K562 (cell line): ENCODE results near the gene PTBP2. TPM values are rescaled to one million over a fixed set of nuclear protein-coding genes. Genes with fewer than 3 reads are reported as not detected.

Experiments
- BCOR ChIP-seq: fragments of 450-650 bp; IDR thresholded peaks from 2 replicates; pipeline ENCODE4 v1.6.1; 2016
- BDP1 ChIP-seq: IDR thresholded peaks from 3 replicates; pipeline ENCODE4 v1.6.1; 2011; ENCODE audit not compliant: insufficient read length, insufficient read depth
- C11orf30 ChIP-seq: fragments of 450-650 bp; IDR thresholded peaks from 2 replicates; pipeline ENCODE4 v1.6.1; 2016; ENCODE audit warnings: low read depth, mild to moderate bottlenecking
- CBFA2T2 ChIP-seq: fragments of 450-650 bp; conservative IDR thresholded peaks from 2 replicates; pipeline ENCODE4 v1.6.1; 2017; ENCODE audit warnings: mild to moderate bottlenecking
- ELF4 ChIP-seq: fragments of 450-650 bp; formaldehyde crosslinking; IDR thresholded peaks from 2 replicates; pipeline ENCODE4 v1.4.0; 2022; ENCODE audit warnings: missing genetic modification characterization
- EWSR1 ChIP-seq: fragments of 450-650 bp; IDR thresholded peaks from 2 replicates; pipeline ENCODE4 v1.6.1; 2018; ENCODE audit warnings: borderline replicate concordance, mild to moderate bottlenecking, low read depth, moderate library complexity; ENCODE audit not compliant: partially characterized antibody
- FIP1L1 ChIP-seq: fragments of 200-400 bp; formaldehyde crosslinking; IDR thresholded peaks from 2 replicates; pipeline ENCODE4 v1.6.1; 2018; ENCODE audit warnings: mild to moderate bottlenecking, low read depth, low read length; ENCODE audit not compliant: poor library complexity, severe bottlenecking
- FOXJ2 ChIP-seq: fragments of 200-800 bp; sonication (Bioruptor generic); IDR thresholded peaks from 2 replicates; pipeline ENCODE4 v1.6.1; 2016; ENCODE audit warnings: missing genetic modification characterization, missing compliant biosample characterization
- IFI16 ChIP-seq: fragments of 250-450 bp; sonication (Bioruptor Pico); IDR thresholded peaks from 2 replicates; pipeline ENCODE4 v2.1.2; 2022; ENCODE audit warnings: mild to moderate bottlenecking, inconsistent platforms
- KDM1A ChIP-seq, 2 experiments: fragments of 450-650 bp; IDR thresholded peaks; 2 replicates each; pipeline ENCODE4 v1.6.1; 2016; ENCODE audit warnings: mild to moderate bottlenecking in 2 of 2
- MEIS2 ChIP-seq: fragments of 450-650 bp; IDR thresholded peaks from 2 replicates; pipeline ENCODE4 v1.6.1; 2014; ENCODE audit warnings: mild to moderate bottlenecking; ENCODE audit not compliant: partially characterized antibody
- NFIC ChIP-seq: fragments of 450-650 bp; IDR thresholded peaks from 2 replicates; pipeline ENCODE4 v1.6.1; 2017; ENCODE audit warnings: mild to moderate bottlenecking, inconsistent platforms
- OTX1 ChIP-seq: fragments of 450-650 bp; formaldehyde crosslinking; IDR thresholded peaks from 2 replicates; pipeline ENCODE4 v1.4.0; 2022; ENCODE audit warnings: mild to moderate bottlenecking
- PHB2 ChIP-seq: fragments of 450-650 bp; IDR thresholded peaks from 2 replicates; pipeline ENCODE4 v1.6.1; 2017; ENCODE audit warnings: low read depth
- TEAD4 ChIP-seq, 2 experiments: sonication (generic) in 1 of 2; formaldehyde crosslinking in 1 of 2; IDR thresholded peaks; 2 replicates each; pipeline versions ENCODE4 v1.6.1 to v1.8.0; 2012 to 2022; ENCODE audit warnings: borderline replicate concordance in 1 of 2, inconsistent platforms in 1 of 2, low read length in 1 of 2, mild to moderate bottlenecking in 1 of 2, missing genetic modification reagents in 1 of 2
- ZNF165 ChIP-seq: fragments of 250-450 bp; sonication (Bioruptor Pico); IDR thresholded peaks from 2 replicates; pipeline ENCODE4 v1.4.0; 2020; ENCODE audit warnings: borderline replicate concordance
- ZNF212 ChIP-seq: fragments of 450-650 bp; formaldehyde crosslinking; IDR thresholded peaks from 2 replicates; pipeline ENCODE4 v1.4.0; 2020; ENCODE audit warnings: mild to moderate bottlenecking
- ZNF79 ChIP-seq: fragments of 250-450 bp; sonication (Bioruptor Pico); IDR thresholded peaks from 2 replicates; pipeline ENCODE4 v1.4.0; 2020; ENCODE audit warnings: low read depth, mild to moderate bottlenecking, moderate library complexity
- polyA plus RNA-seq, 8 experiments: library from polyadenylated mRNA; depleted of rRNA in 4 of 8; stranded (reverse) in 5 of 8; unstranded in 3 of 8; fragments of >200 nt; fragmentation: Nextera tagmentation in 2 of 8; fragmentation: Illumina TruSeq in 1 of 8; extraction: Ambion mirVana in 2 of 8; extraction: Trizol in 1 of 8; gene quantifications; 2 replicates each; pipeline versions ENCODE4 v1.2.1 to v1.2.3, GENCODE V29; 2011 to 2014; ENCODE audit warnings: inconsistent platforms in 1 of 8, missing spikeins in 1 of 8
- total RNA-seq, 7 experiments: library from RNA; depleted of rRNA in 6 of 7; stranded (reverse); fragments of >200 nt in 6 of 7; fragmentation: Illumina TruSeq in 2 of 7; extraction: Trizol in 2 of 7; gene quantifications; 2 replicates each; pipeline versions ENCODE4 v1.2.1 to v1.2.3, GENCODE V29; 2011 to 2021; ENCODE audit warnings: low replicate concordance in 1 of 7
- TF ChIP-seq, protein P1 (sequence below), 3 experiments: fragments of 200-800 bp in 1 of 3; sonication (Bioruptor generic) in 1 of 3; sonication (generic) in 1 of 3; formaldehyde crosslinking in 1 of 3; IDR thresholded peaks; 2 replicates each; pipeline versions ENCODE4 v1.6.1 to v1.8.0; 2016 to 2022; ENCODE audit warnings: mild to moderate bottlenecking in 2 of 3, missing compliant biosample characterization in 2 of 3, missing genetic modification characterization in 2 of 3, missing genetic modification reagents in 1 of 3
- TF ChIP-seq, protein P2 (sequence below), 2 experiments: fragments of 450-650 bp; IDR thresholded peaks; 2 replicates each; pipeline ENCODE4 v1.6.1; 2016; ENCODE audit warnings: mild to moderate bottlenecking in 2 of 2, borderline replicate concordance in 1 of 2, low read depth in 1 of 2, moderate library complexity in 1 of 2

PTBP2 gene
- total and polyA plus RNA-seq, 9 of the 15 experiments (the other 6 are each of a cell fraction or from before 2014, with no cell fraction given), result 9.8 to 30.6 (median 19.0) TPM

DNA sequence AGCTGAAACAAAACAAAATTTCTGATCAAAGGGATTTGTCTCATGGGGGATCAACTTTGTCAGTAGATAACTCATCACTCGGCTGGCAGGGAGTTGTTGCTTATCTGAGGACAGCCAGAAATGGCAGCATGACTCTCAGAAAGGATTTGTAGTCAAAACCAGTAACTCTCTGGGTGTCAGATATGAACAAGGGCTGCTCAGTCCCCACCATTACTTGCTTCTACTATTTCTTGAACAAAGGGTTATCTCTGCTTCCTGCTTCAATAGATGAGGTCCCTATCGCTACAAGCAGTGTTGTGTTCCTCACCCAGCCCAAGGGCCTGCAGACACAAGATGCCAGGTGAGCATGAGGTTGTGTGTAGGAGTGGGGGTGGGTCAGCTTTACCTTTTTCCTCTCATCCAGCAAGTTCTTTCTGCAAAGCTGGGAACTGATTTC, 116.2 kb downstream of the PTBP2 start (continued):
- TF ChIP-seq BDP1 (no peak), PHB2 (no peak), EWSR1 (no peak), KDM1A (IDR thresholded peaks at IDR 0.05) (peak; percentile 26 to 52; a peak in 1 of 4 replicates), FIP1L1 (no peak), NFIC (no peak), OTX1 (no peak), ELF4 (CRISPR knock-in tag) (no peak), TEAD4 (IDR thresholded peaks at IDR 0.05; ENCODE audit: low read length) (peak; percentile 61), TEAD4 (CRISPR knock-in tag; IDR thresholded peaks at IDR 0.05; ENCODE audit: borderline replicate concordance) (no peak), ZNF165 (CRISPR knock-in tag) (no peak), FOXJ2 (tag) (no peak), BCOR (no peak), ZNF79 (CRISPR knock-in tag) (no peak), CBFA2T2 (peak; percentile 61), IFI16 (CRISPR knock-in tag) (no peak), C11orf30 (no peak), MEIS2 (peak; percentile 48), ZNF212 (CRISPR knock-in tag) (no peak)
- TF ChIP-seq, protein P1, sequence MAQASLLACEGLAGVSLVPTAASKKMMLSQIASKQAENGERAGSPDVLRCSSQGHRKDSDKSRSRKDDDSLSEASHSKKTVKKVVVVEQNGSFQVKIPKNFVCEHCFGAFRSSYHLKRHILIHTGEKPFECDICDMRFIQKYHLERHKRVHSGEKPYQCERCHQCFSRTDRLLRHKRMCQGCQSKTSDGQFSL (CRISPR knock-in tag; IDR thresholded peaks at IDR 0.05), result no peak
- TF ChIP-seq, protein P1 (tag; IDR thresholded peaks at IDR 0.05), result no peak
- TF ChIP-seq, protein P2, sequence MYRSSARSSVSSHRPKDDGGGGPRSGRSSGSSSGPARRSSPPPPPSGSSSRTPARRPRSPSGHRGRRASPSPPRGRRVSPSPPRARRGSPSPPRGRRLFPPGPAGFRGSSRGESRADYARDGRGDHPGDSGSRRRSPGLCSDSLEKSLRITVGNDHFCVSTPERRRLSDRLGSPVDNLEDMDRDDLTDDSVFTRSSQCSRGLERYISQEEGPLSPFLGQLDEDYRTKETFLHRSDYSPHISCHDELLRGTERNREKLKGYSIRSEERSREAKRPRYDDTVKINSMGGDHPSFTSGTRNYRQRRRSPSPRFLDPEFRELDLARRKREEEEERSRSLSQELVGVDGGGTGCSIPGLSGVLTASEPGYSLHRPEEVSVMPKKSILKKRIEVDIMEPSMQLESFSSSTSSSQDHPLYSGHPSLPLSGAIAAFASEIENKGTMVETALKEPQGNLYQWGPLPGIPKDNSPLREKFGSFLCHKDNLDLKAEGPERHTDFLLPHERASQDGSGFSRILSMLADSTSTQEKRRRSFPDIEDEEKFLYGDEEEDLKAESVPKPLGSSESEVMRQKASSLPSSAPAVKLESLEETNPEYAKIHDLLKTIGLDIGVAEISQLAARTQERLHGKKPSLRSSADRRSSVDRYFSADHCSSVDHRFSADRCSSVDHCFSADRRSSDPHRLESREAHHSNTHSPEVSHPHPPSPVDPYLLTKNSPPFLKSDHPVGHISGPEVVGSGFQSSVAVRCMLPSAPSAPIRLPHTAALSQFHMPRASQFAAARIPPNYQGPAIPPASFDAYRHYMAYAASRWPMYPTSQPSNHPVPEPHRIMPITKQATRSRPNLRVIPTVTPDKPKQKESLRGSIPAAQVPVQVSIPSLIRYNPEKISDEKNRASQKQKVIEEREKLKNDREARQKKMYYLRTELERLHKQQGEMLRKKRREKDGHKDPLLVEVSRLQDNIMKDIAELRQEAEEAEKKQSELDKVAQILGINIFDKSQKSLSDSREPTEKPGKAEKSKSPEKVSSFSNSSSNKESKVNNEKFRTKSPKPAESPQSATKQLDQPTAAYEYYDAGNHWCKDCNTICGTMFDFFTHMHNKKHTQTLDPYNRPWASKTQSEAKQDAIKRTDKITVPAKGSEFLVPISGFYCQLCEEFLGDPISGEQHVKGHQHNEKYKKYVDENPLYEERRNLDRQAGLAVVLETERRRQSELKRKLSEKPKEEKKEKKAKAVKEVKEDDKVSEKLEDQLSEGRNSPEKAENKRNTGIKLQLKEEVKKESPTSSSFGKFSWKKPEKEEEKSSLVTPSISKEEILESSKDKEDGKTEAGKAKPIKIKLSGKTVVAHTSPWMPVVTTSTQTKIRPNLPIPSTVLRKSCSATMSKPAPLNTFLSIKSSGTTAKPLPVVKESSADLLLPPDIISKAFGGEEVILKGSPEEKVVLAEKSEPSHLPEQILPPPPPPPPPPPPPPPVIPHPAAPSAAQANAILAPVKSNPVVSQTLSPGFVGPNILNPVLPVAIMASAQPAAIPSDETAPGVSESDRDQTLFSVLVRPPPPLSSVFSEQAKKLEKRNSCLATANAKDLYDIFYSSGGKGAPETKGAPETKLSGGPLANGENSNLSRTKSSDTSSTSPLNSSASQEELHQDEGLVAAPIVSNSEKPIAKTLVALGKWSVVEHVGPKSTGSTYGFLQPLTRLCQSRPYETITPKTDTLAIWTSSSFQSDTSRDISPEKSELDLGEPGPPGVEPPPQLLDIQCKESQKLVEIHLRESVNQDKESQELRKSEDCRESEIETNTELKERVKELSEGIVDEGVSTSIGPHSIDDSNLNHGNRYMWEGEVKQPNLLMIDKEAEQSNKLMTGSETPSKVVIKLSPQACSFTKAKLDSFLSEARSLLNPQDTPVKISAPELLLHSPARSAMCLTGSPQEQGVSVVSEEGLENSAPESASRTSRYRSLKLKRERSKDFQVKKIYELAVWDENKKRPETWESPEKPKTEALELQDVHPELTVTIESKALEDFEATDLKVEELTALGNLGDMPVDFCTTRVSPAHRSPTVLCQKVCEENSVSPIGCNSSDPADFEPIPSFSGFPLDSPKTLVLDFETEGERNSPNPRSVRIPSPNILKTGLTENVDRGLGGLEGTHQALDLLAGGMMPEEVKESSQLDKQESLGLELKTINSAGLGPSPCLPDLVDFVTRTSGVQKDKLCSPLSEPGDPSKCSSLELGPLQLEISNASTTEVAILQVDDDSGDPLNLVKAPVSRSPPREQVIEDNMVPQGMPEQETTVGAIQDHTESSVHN (IDR thresholded peaks at IDR 0.05; ENCODE audit: borderline replicate concordance in 1 of 2, low read depth in 1 of 2), result no peak
